GM12878 (cell line): ENCODE measurements around the gene CSRP1. TPM values are rescaled to one million over a fixed set of nuclear protein-coding genes. Genes with fewer than 3 reads are reported as not detected.

ENCODE experiments used
- ATAC-seq: fragments of 200-7000 bp; cut with Tn5 transposase; 3 replicates; pipeline ENCODE4 v1.9.1; 2020; ENCODE audit warnings: mild to moderate bottlenecking, moderate library complexity
- BruUV-seq: library from RNA; stranded (reverse); fragments of 400-500 nt; replicated peaks from 2 replicates; lab custom pipeline; 2021; lab: Mats Ljungman, UMichigan
- CTCF ChIA-PET: fragments of 300-600 bp; sonication (Branson Sonifier 250); formaldehyde crosslinking; extraction: SDS; loops from one replicate; lab custom pipeline; 2021; ENCODE audit warnings: inconsistent platforms; lab: Yijun Ruan, JAX
- POLR2A ChIA-PET: fragments of 350-600 bp; formaldehyde crosslinking; extraction: SDS; loops from one replicate; lab custom pipeline; 2021; ENCODE audit warnings: inconsistent platforms; lab: Charles Lee
- RAD21 ChIA-PET: fragments of 300-600 bp; sonication (Branson Sonifier 250); formaldehyde crosslinking; loops from one replicate; lab custom pipeline; 2023; ENCODE audit warnings: antibody characterized with exemption; ENCODE audit not compliant: unreplicated experiment; lab: Charles Lee
- SMC1A ChIA-PET: fragments of 300-600 bp; sonication (Branson Sonifier 250); formaldehyde crosslinking; loops from one replicate; lab custom pipeline; 2023; ENCODE audit not compliant: unreplicated experiment, uncharacterized antibody; lab: Charles Lee
- DNase-seq: peaks from one replicate; pipeline ENCODE4 v3.0.0-alpha.2; 2011; ENCODE audit warnings: low read depth, low spot score
- FAIRE-seq: peaks from 3 replicates; lab custom pipeline; 2011; peaks lifted over from hg19 to GRCh38; lab: Jason Lieb, UNC
- H2AFZ ChIP-seq: 2 replicates; pipeline ENCODE4 v1.6.0; 2011; ENCODE audit warnings: low read depth, low read length, control low read depth; ENCODE audit not compliant: control insufficient read depth
- H3K27ac ChIP-seq: 2 replicates; pipeline ENCODE4 v1.5.1; 2011; ENCODE audit warnings: control low read depth; ENCODE audit not compliant: control insufficient read depth, insufficient read depth
- H3K27me3 ChIP-seq, 2 experiments: replicated peaks in 1 of 2; 2 replicates each; pipeline versions ENCODE4 v1.6.0 to v1.6.1; 2011; ENCODE audit warnings: low read length in 1 of 2; ENCODE audit not compliant: control insufficient read depth in 2 of 2, insufficient read depth in 2 of 2
- H3K36me3 ChIP-seq, 2 experiments: 2 replicates each; pipeline ENCODE4 v1.5.1; 2011; ENCODE audit warnings: low read length in 1 of 2; ENCODE audit not compliant: control insufficient read depth in 2 of 2, insufficient read depth in 2 of 2
- H3K4me1 ChIP-seq: 2 replicates; pipeline ENCODE4 v1.6.1; 2011; ENCODE audit warnings: mild to moderate bottlenecking, low read length, moderate library complexity, mixed read lengths; ENCODE audit not compliant: control insufficient read depth, insufficient read depth
- H3K4me2 ChIP-seq: 2 replicates; pipeline ENCODE4 v1.6.0; 2011; ENCODE audit warnings: control low read depth; ENCODE audit not compliant: control insufficient read depth, insufficient read depth
- H3K4me3 ChIP-seq: fragments of 200-600 bp; sonication (generic); 2 replicates; pipeline ENCODE4 v1.5.1; 2016
- H3K79me2 ChIP-seq: 2 replicates; pipeline ENCODE4 v1.6.0; 2011; ENCODE audit warnings: low read length; ENCODE audit not compliant: control insufficient read depth, insufficient read depth
- H3K9ac ChIP-seq: 2 replicates; pipeline ENCODE4 v1.8.0; 2011; ENCODE audit warnings: low read length, control low read depth, mixed read lengths; ENCODE audit not compliant: control insufficient read depth, insufficient read depth
- H3K9me3 ChIP-seq: replicated peaks from 3 replicates; pipeline ENCODE4 v1.5.1; 2011; ENCODE audit warnings: mild to moderate bottlenecking, low read length; ENCODE audit not compliant: control insufficient read depth, insufficient read depth
- H4K20me1 ChIP-seq: 2 replicates; pipeline ENCODE4 v1.6.0; 2011; ENCODE audit not compliant: control insufficient read depth, insufficient read depth
- EED ChIP-seq: sonication (generic); IDR thresholded peaks from 2 replicates; pipeline ENCODE4 v1.6.1; 2016; ENCODE audit warnings: antibody characterized with exemption, low read depth
- IKZF1 ChIP-seq: fragments of 450-650 bp; conservative IDR thresholded peaks from 2 replicates; pipeline ENCODE4 v1.6.1; 2017; ENCODE audit warnings: antibody characterized with exemption, mild to moderate bottlenecking
- NBN ChIP-seq: fragments of 450-650 bp; IDR thresholded peaks from 2 replicates; pipeline ENCODE4 v1.6.1; 2016
- NFXL1 ChIP-seq: fragments of 450-650 bp; IDR thresholded peaks from 2 replicates; pipeline ENCODE4 v1.6.1; 2017; ENCODE audit warnings: antibody characterized with exemption, mild to moderate bottlenecking, borderline replicate concordance
- NR2F1 ChIP-seq: fragments of 450-650 bp; conservative IDR thresholded peaks from 2 replicates; pipeline ENCODE4 v1.6.1; 2017; ENCODE audit warnings: mild to moderate bottlenecking
- SMC3 ChIP-seq: IDR thresholded peaks from 2 replicates; pipeline ENCODE4 v1.6.1; 2011; ENCODE audit warnings: low read length, improper control_type of control experiment, borderline replicate concordance
- WGBS: methylation state at CpG from one replicate; pipeline ENCODE4 v1.1.6; 2016; ENCODE audit warnings: low lambda C conversion rate; ENCODE audit not compliant: insufficient replicate concordance, insufficient coverage; ENCODE audit errors: missing lambda C conversion rate; 5-methylcytosine and 5-hydroxymethylcytosine counted together
- in situ Hi-C: fragments of 300-500 bp; cut with MboI; formaldehyde crosslinking; loops from 9 replicates; pipeline ENCODE4 v1.14.3; 2018; ENCODE audit warnings: mixed read lengths
- intact Hi-C: fragments of 100-400 bp; cut with micrococcal nuclease; formaldehyde crosslinking; loops from one replicate; pipeline ENCODE4 v1.14.2; 2022; ENCODE audit not compliant: unreplicated experiment
- polyA plus RNA-seq, 11 experiments: library from polyadenylated mRNA; depleted of rRNA in 4 of 11; unstranded in 6 of 11; stranded (reverse) in 5 of 11; fragments of >200 nt; fragmentation: Nextera tagmentation in 4 of 11; fragmentation: Illumina TruSeq in 1 of 11; extraction: Ambion mirVana in 4 of 11; extraction: Trizol in 1 of 11; gene quantifications; 1 replicate in 1 of 11; 2 replicates in 10 of 11; pipeline versions ENCODE4 v1.2.1 to v1.2.3, GENCODE V29; 2011 to 2016; ENCODE audit warnings: inconsistent platforms in 2 of 11, missing spikeins in 2 of 11, low read depth in 1 of 11
- total RNA-seq, 4 experiments: library from RNA; depleted of rRNA in 3 of 4; stranded (reverse); fragments of >200 nt in 3 of 4; fragmentation: Illumina TruSeq in 1 of 4; extraction: Trizol in 1 of 4; gene quantifications; 2 replicates each; pipeline versions ENCODE4 v1.2.1 to v1.2.3, GENCODE V29; 2013 to 2021
- TF ChIP-seq, protein P1 (sequence below): fragments of 450-650 bp; IDR thresholded peaks from 2 replicates; pipeline ENCODE4 v1.6.1; 2016; ENCODE audit warnings: mild to moderate bottlenecking
- TF ChIP-seq, protein P2 (sequence below): fragments of 450-650 bp; formaldehyde crosslinking; IDR thresholded peaks from 2 replicates; pipeline ENCODE4 v1.4.0; 2020; ENCODE audit warnings: mild to moderate bottlenecking, moderate library complexity
- TF ChIP-seq, protein P3 (sequence below): fragments of 450-650 bp; formaldehyde crosslinking; IDR thresholded peaks from 2 replicates; pipeline ENCODE4 v1.4.0; 2022; ENCODE audit warnings: mild to moderate bottlenecking, moderate library complexity

CSRP1 gene
- total and polyA plus RNA-seq, 10 of the 15 experiments (the other 5 are each of a cell fraction or from before 2014, with no cell fraction given) = 23.4 to 99.2 (median 80.7) TPM

- no peak for DNase-seq
- Histone ChIP-seq H3K4me2 (no peak overlapping the region), H3K27ac (no peak overlapping the region), H4K20me1 (no peaks in the 10 kb centered on the region), H3K9me3 (no peaks in the 10 kb centered on the region), H2AFZ (no peak overlapping the region), H3K36me3 (no peaks in the 10 kb centered on the region), H3K9ac (no peak overlapping the region), H3K79me2 (no peaks in the 10 kb centered on the region), H3K27me3 (no peaks in the 10 kb centered on the region), H3K4me1 (peaks cover 3% of the 10 kb centered on the region; the same call in 1 of the 2 replicates), H3K4me3 (no peak overlapping the region)
- whole genome bisulfite sequencing = 47% methylated on average over 6 of the region's 6 CpGs
- ChIA-PET POLR2A (interaction anchor here (0.8 to 1.5 kb wide), 3 partner anchors 36 to 828 kb away, joined by 3 to 5 read pairs (median 3); no protein-coding TSS in a partner anchor), CTCF (interaction anchor here (1.0 to 6.8 kb wide), 26 partner anchors 8 to 360 kb away, joined by 3 to 88 read pairs (median 8); partner anchors contain the start of genes CSRP1 and TNNI1), SMC1A (interaction anchor here (0.5 to 2.6 kb wide), 15 partner anchors 10 to 77 kb away, joined by 3 to 43 read pairs (median 6); partner anchors contain the start of gene TNNI1), RAD21 (interaction anchor here (1.1 to 2.6 kb wide), 10 partner anchors 10 to 76 kb away, joined by 3 to 44 read pairs (median 10); partner anchors contain the start of gene TNNI1)
- no peak for FAIRE-seq
- in situ Hi-C loops (no loop called here), intact Hi-C loops (no loop called here)
- BruUV-seq = no TSS peak
- TF ChIP-seq SMC3 = no peak
- TF ChIP-seq NFXL1 = no peak
- TF ChIP-seq IKZF1 = no peak
- TF ChIP-seq NBN = no peak
- TF ChIP-seq, protein P1, sequence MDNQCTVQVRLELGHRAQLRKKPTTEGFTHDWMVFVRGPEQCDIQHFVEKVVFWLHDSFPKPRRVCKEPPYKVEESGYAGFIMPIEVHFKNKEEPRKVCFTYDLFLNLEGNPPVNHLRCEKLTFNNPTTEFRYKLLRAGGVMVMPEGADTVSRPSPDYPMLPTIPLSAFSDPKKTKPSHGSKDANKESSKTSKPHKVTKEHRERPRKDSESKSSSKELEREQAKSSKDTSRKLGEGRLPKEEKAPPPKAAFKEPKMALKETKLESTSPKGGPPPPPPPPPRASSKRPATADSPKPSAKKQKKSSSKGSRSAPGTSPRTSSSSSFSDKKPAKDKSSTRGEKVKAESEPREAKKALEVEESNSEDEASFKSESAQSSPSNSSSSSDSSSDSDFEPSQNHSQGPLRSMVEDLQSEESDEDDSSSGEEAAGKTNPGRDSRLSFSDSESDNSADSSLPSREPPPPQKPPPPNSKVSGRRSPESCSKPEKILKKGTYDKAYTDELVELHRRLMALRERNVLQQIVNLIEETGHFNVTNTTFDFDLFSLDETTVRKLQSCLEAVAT = no peak
- TF ChIP-seq, protein P2, sequence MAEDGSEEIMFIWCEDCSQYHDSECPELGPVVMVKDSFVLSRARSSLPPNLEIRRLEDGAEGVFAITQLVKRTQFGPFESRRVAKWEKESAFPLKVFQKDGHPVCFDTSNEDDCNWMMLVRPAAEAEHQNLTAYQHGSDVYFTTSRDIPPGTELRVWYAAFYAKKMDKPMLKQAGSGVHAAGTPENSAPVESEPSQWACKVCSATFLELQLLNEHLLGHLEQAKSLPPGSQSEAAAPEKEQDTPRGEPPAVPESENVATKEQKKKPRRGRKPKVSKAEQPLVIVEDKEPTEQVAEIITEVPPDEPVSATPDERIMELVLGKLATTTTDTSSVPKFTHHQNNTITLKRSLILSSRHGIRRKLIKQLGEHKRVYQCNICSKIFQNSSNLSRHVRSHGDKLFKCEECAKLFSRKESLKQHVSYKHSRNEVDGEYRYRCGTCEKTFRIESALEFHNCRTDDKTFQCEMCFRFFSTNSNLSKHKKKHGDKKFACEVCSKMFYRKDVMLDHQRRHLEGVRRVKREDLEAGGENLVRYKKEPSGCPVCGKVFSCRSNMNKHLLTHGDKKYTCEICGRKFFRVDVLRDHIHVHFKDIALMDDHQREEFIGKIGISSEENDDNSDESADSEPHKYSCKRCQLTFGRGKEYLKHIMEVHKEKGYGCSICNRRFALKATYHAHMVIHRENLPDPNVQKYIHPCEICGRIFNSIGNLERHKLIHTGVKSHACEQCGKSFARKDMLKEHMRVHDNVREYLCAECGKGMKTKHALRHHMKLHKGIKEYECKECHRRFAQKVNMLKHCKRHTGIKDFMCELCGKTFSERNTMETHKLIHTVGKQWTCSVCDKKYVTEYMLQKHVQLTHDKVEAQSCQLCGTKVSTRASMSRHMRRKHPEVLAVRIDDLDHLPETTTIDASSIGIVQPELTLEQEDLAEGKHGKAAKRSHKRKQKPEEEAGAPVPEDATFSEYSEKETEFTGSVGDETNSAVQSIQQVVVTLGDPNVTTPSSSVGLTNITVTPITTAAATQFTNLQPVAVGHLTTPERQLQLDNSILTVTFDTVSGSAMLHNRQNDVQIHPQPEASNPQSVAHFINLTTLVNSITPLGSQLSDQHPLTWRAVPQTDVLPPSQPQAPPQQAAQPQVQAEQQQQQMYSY (CRISPR knock-in tag) = no peak
- TF ChIP-seq, protein P3, sequence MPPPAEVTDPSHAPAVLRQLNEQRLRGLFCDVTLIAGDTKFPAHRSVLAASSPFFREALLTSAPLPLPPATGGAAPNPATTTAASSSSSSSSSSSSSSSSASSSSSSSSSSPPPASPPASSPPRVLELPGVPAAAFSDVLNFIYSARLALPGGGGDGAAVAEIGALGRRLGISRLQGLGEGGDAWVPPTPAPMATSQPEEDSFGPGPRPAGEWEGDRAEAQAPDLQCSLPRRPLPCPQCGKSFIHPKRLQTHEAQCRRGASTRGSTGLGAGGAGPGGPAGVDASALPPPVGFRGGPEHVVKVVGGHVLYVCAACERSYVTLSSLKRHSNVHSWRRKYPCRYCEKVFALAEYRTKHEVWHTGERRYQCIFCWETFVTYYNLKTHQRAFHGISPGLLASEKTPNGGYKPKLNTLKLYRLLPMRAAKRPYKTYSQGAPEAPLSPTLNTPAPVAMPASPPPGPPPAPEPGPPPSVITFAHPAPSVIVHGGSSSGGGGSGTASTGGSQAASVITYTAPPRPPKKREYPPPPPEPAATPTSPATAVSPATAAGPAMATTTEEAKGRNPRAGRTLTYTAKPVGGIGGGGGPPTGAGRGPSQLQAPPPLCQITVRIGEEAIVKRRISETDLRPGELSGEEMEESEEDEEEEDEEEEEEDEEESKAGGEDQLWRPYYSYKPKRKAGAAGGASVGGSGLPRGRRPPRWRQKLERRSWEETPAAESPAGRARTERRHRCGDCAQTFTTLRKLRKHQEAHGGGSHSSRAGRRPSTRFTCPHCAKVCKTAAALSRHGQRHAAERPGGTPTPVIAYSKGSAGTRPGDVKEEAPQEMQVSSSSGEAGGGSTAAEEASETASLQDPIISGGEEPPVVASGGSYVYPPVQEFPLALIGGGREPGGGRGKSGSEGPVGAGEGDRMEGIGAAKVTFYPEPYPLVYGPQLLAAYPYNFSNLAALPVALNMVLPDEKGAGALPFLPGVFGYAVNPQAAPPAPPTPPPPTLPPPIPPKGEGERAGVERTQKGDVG (CRISPR knock-in tag) = no peak
- TF ChIP-seq NR2F1 = no peak
- no peak for TF ChIP-seq EED
- TF ChIP-seq, all 136 proteins: peak for 0
- ATAC-seq = peak; percentile 42; the same call in 2 of the 3 replicates
Observed at GRCh38 chr1:201436393-201436792, 70.5 kb downstream of the CSRP1 start.
